Esophagus squamous epithelium (tissue), 4 donors: ENCODE measurements around the gene KLF11.

Experiments used
- CTCF ChIP-seq, 6 experiments: fragments of 450-650 bp in 4 of 6; fragments of 200-600 bp in 2 of 6; sonication (generic) in 2 of 6; IDR thresholded peaks; one replicate each; pipeline ENCODE4 v1.5.1; 2016 to 2019; ENCODE audit warnings: antibody characterized with exemption in 6 of 6, mild to moderate bottlenecking in 4 of 6, moderate library complexity in 4 of 6
- POLR2A ChIP-seq, 4 donors: fragments of 450-650 bp; IDR thresholded peaks; one replicate each; pipeline ENCODE4 v1.6.1; 2017; ENCODE audit warnings: antibody characterized with exemption in 4 of 4, mild to moderate bottlenecking in 4 of 4, moderate library complexity in 3 of 4

GRCh38 chr2:10096641-10097040 lies 53.3 kb downstream of the KLF11 start:
- no peak for TF ChIP-seq CTCF (IDR thresholded peaks at IDR 0.05)
- TF ChIP-seq POLR2A (IDR thresholded peaks at IDR 0.05): no peak
